ENCODE data around the gene MYLK.

The MYLK gene

DNA sequence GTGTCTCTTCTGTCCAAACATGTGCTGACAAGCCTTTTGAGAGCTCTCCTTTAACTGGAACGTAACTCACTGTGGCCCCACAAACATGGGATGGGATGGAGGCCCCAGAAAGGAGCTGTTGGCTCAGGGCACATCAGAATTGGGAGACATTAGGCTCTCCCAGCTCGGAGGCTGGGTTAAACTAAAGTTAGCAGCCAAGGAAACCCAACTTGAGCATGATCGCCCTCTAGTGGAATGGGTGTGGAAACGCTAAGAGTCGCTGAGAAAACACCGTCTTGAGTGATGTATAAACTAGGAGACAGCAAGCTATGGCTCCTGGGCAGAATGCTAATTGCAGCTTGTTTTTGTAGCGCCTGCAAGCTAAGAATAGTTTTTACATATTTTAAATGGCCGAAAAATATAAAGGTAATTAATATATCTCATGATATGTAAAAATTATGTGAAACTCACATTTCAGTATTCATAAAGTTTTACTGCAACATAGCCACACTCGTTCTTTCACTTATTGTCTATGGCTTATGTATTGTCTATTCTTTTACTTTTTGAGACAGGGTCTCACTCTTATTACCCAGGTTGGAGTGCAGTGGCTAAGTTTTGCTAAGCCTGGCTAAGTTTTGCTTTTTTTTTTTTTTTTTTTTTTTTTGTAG, 160.5 kb downstream of the MYLK start:
- H2BK120ac ChIP-seq (ENCODE audit: low read depth, low read length) = no peak overlapping the region
- DNase-seq (ENCODE audit: low spot score) = peak; percentile 79
- H3K9ac ChIP-seq (ENCODE audit: low read depth, low read length, poor library complexity) = no peak overlapping the region
- H2BK15ac ChIP-seq (ENCODE audit: low read length) = no peak overlapping the region
- no peaks in the 10 kb centered on the region for H3K27me3 ChIP-seq (ENCODE audit: control insufficient read depth in 3 of 3, insufficient read depth in 3 of 3, low read depth in 1 of 3, low read length in 3 of 3)
- no peak overlapping the region for H3K4ac ChIP-seq (ENCODE audit: low read length)
- no peak overlapping the region for H3K18ac ChIP-seq (ENCODE audit: low read length)
- H3K27ac ChIP-seq (replicated peaks; ENCODE audit: low read length) = no peak overlapping the region
- H3K36me3 ChIP-seq (replicated peaks in 1 of 2; ENCODE audit: control insufficient read depth in 2 of 2, insufficient read depth in 2 of 2, low read length in 2 of 2) = peaks cover 0 to 7% of the 10 kb centered on the region in 2 donors
- no CpG with 5 or more reads among the region's 9 CpGs for WGBS, 2 donors (ENCODE audit: extremely low coverage in 2 of 2, insufficient read length in 2 of 2, insufficient replicate concordance in 1 of 2)
- peaks cover 0 to 3% of the 10 kb centered on the region in 2 donors for H3K4me1 ChIP-seq (ENCODE audit: control insufficient read depth in 2 of 2, insufficient read depth in 1 of 2, low read depth in 1 of 2, low read length in 2 of 2)
- no peak overlapping the region for H2AK5ac ChIP-seq (ENCODE audit: low read depth, low read length)
- H4K8ac ChIP-seq (ENCODE audit: low read depth, low read length) = no peak overlapping the region
- no peaks in the 10 kb centered on the region for H3K79me1 ChIP-seq (ENCODE audit: low read depth, low read length)
- peak overlapping the region; percentile 73 for H2AFZ ChIP-seq (ENCODE audit: low read length)
- no peak overlapping the region for H2BK12ac ChIP-seq (ENCODE audit: low read length)
- no peaks in the 10 kb centered on the region for H3K9me3 ChIP-seq (replicated peaks in 1 of 2; ENCODE audit: control insufficient read depth in 2 of 2, insufficient read depth in 1 of 2, low read depth in 1 of 2, low read length in 2 of 2)
- H4K91ac ChIP-seq (ENCODE audit: low read depth, low read length, poor library complexity) = no peak overlapping the region
- no peak overlapping the region for H3K4me3 ChIP-seq (ENCODE audit: low read length in 2 of 2)
- H3K14ac ChIP-seq (ENCODE audit: low read length) = no peak overlapping the region
- no peak overlapping the region for H3K23ac ChIP-seq (ENCODE audit: low read depth, low read length, poor library complexity)
- H3K4me2 ChIP-seq (ENCODE audit: insufficient read depth, low read length, poor library complexity, severe bottlenecking) = no peak overlapping the region
- H2BK5ac ChIP-seq (ENCODE audit: low read length) = no peak overlapping the region

DNA sequence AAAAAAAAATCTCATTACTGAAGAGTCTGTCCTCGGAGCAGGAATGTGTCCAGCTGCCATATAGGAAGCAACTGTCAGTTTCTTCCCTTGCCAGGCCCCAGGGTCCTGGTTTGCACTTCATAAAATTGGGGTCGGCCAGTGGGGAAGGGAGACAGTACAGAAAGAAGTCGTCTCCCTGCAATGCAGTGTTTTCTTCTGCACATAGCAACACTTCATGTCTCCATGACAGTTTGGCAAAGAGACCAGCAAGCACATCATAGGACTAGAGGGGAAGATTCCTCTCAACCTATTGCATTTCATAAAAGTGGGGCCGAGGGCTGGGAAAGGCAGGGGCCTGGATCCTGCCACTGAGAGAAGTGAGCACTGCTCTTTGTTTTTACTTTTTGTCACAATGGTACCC, 161.1 kb downstream of the MYLK start:
- no peak overlapping the region for H2BK120ac ChIP-seq (ENCODE audit: low read depth, low read length)
- no peak overlapping the region for H2BK5ac ChIP-seq (ENCODE audit: low read length)
- H4K8ac ChIP-seq (ENCODE audit: low read depth, low read length) = no peak overlapping the region
- no peak for DNase-seq (ENCODE audit: low spot score)
- H3K36me3 ChIP-seq (replicated peaks in 1 of 2; ENCODE audit: control insufficient read depth in 2 of 2, insufficient read depth in 2 of 2, low read length in 2 of 2) = peaks cover 0 to 7% of the 10 kb centered on the region in 2 donors
- no peak overlapping the region for H3K23ac ChIP-seq (ENCODE audit: low read depth, low read length, poor library complexity)
- no peak overlapping the region for H3K14ac ChIP-seq (ENCODE audit: low read length)
- H3K4ac ChIP-seq (ENCODE audit: low read length) = no peak overlapping the region
- H3K4me1 ChIP-seq (ENCODE audit: control insufficient read depth in 2 of 2, insufficient read depth in 1 of 2, low read depth in 1 of 2, low read length in 2 of 2) = peaks cover 0 to 3% of the 10 kb centered on the region in 2 donors
- no peak overlapping the region for H3K27ac ChIP-seq (replicated peaks; ENCODE audit: low read length)
- H3K18ac ChIP-seq (ENCODE audit: low read length) = no peak overlapping the region
- no peaks in the 10 kb centered on the region for H3K79me1 ChIP-seq (ENCODE audit: low read depth, low read length)
- no peak overlapping the region for H4K91ac ChIP-seq (ENCODE audit: low read depth, low read length, poor library complexity)
- H3K4me3 ChIP-seq (ENCODE audit: low read length in 2 of 2) = no peak overlapping the region
- WGBS, 2 donors (ENCODE audit: extremely low coverage in 2 of 2, insufficient read length in 2 of 2, insufficient replicate concordance in 1 of 2) = no CpG with 5 or more reads among the region's 4 CpGs
- H3K9me3 ChIP-seq (replicated peaks in 1 of 2; ENCODE audit: control insufficient read depth in 2 of 2, insufficient read depth in 1 of 2, low read depth in 1 of 2, low read length in 2 of 2) = no peaks in the 10 kb centered on the region
- H3K4me2 ChIP-seq (ENCODE audit: insufficient read depth, low read length, poor library complexity, severe bottlenecking) = no peak overlapping the region
- no peak overlapping the region for H2BK12ac ChIP-seq (ENCODE audit: low read length)
- H2AFZ ChIP-seq (ENCODE audit: low read length) = peak overlapping the region; percentile 73
- H2BK15ac ChIP-seq (ENCODE audit: low read length) = no peak overlapping the region
- no peak overlapping the region for H3K9ac ChIP-seq (ENCODE audit: low read depth, low read length, poor library complexity)
- no peaks in the 10 kb centered on the region for H3K27me3 ChIP-seq (ENCODE audit: control insufficient read depth in 3 of 3, insufficient read depth in 3 of 3, low read depth in 1 of 3, low read length in 3 of 3)
- H2AK5ac ChIP-seq (ENCODE audit: low read depth, low read length) = no peak overlapping the region

DNA sequence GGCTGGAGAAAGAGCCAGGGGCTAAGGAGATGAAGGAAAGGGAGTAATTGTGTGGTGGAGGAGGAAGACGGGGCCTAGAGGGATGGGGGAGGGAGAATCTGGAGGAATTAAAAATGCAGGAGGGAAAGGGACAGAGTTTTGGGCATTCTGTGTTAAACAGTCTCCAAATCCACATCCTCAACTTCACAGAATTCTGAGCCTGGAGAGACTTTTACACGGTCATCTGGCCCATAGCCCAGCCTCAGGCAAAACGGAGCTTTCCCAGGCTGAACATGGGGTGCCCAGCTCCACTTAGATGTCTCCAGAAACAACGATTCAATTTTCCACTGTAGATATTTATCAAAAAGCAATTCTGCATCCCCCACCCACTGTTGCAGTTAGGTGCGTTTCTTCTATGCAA, 161.7 kb downstream of the MYLK start:
- H2BK5ac ChIP-seq (ENCODE audit: low read length) = no peak overlapping the region

DNA sequence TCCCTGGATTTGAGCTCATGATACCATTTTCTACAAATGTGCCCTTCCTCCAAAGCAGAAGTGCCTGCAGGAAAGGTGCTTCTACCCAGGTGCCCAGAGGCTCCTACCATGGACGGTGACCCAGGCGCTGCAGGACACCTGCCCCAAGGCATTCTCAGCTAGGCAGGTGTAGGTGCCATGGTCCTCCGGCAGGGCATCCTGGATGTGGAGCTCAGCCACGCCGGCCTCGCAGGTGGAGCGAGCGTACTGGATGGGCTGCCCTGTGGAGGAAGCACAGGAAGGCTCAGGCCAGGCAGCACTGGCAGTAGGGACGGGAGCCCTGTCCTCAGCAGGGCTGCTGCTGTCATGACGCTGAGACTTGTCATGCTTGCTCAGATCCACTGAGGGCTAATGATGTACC, 162.1 kb downstream of the MYLK start:
- H3K14ac ChIP-seq (ENCODE audit: low read length) = no peak overlapping the region
- no peaks in the 10 kb centered on the region for H3K27me3 ChIP-seq (ENCODE audit: control insufficient read depth in 3 of 3, insufficient read depth in 3 of 3, low read depth in 1 of 3, low read length in 3 of 3)
- no peak overlapping the region for H4K91ac ChIP-seq (ENCODE audit: low read depth, low read length, poor library complexity)
- no peak overlapping the region for H3K18ac ChIP-seq (ENCODE audit: low read length)
- no peak for DNase-seq (ENCODE audit: low spot score)
- WGBS, 2 donors (ENCODE audit: extremely low coverage in 2 of 2, insufficient read length in 2 of 2, insufficient replicate concordance in 1 of 2) = no CpG with 5 or more reads among the region's 10 CpGs
- no peak overlapping the region for H2AK5ac ChIP-seq (ENCODE audit: low read depth, low read length)
- no peak overlapping the region for H3K27ac ChIP-seq (replicated peaks; ENCODE audit: low read length)
- no peak overlapping the region for H3K4me2 ChIP-seq (ENCODE audit: insufficient read depth, low read length, poor library complexity, severe bottlenecking)
- no peak overlapping the region for H3K23ac ChIP-seq (ENCODE audit: low read depth, low read length, poor library complexity)
- no peak overlapping the region for H3K4ac ChIP-seq (ENCODE audit: low read length)
- H3K36me3 ChIP-seq (replicated peaks in 1 of 2; ENCODE audit: control insufficient read depth in 2 of 2, insufficient read depth in 2 of 2, low read length in 2 of 2) = peaks cover 0 to 7% of the 10 kb centered on the region in 2 donors
- no peak overlapping the region for H2BK5ac ChIP-seq (ENCODE audit: low read length)
- no peak overlapping the region for H3K9ac ChIP-seq (ENCODE audit: low read depth, low read length, poor library complexity)
- H3K4me1 ChIP-seq (ENCODE audit: control insufficient read depth in 2 of 2, insufficient read depth in 1 of 2, low read depth in 1 of 2, low read length in 2 of 2) = peaks cover 0 to 3% of the 10 kb centered on the region in 2 donors
- no peak overlapping the region for H2BK120ac ChIP-seq (ENCODE audit: low read depth, low read length)
- no peak overlapping the region for H2AFZ ChIP-seq (ENCODE audit: low read length)
- no peak overlapping the region for H3K4me3 ChIP-seq (ENCODE audit: low read length in 2 of 2)
- H2BK12ac ChIP-seq (ENCODE audit: low read length) = no peak overlapping the region
- no peaks in the 10 kb centered on the region for H3K79me1 ChIP-seq (ENCODE audit: low read depth, low read length)
- H3K9me3 ChIP-seq (replicated peaks in 1 of 2; ENCODE audit: control insufficient read depth in 2 of 2, insufficient read depth in 1 of 2, low read depth in 1 of 2, low read length in 2 of 2) = no peaks in the 10 kb centered on the region
- H4K8ac ChIP-seq (ENCODE audit: low read depth, low read length) = peak overlapping the region; percentile 10
- H2BK15ac ChIP-seq (ENCODE audit: low read length) = no peak overlapping the region

More for the DNA sequence above, 161.7 kb downstream of the MYLK start:
- Histone ChIP-seq H3K4me3 (ENCODE audit: low read length in 2 of 2) (no peak overlapping the region), H4K8ac (ENCODE audit: low read depth, low read length) (no peak overlapping the region), H2AK5ac (ENCODE audit: low read depth, low read length) (no peak overlapping the region), H3K79me1 (ENCODE audit: low read depth, low read length) (no peaks in the 10 kb centered on the region), H3K27me3 (ENCODE audit: control insufficient read depth in 3 of 3, insufficient read depth in 3 of 3, low read depth in 1 of 3, low read length in 3 of 3) (no peaks in the 10 kb centered on the region), H3K4me2 (ENCODE audit: insufficient read depth, low read length, poor library complexity, severe bottlenecking) (no peak overlapping the region), H3K4me1 (ENCODE audit: control insufficient read depth in 2 of 2, insufficient read depth in 1 of 2, low read depth in 1 of 2, low read length in 2 of 2) (peaks cover 0 to 3% of the 10 kb centered on the region in 2 donors), H3K9ac (ENCODE audit: low read depth, low read length, poor library complexity) (no peak overlapping the region), H3K9me3 (replicated peaks in 1 of 2; ENCODE audit: control insufficient read depth in 2 of 2, insufficient read depth in 1 of 2, low read depth in 1 of 2, low read length in 2 of 2) (no peaks in the 10 kb centered on the region), H3K23ac (ENCODE audit: low read depth, low read length, poor library complexity) (no peak overlapping the region), H3K18ac (ENCODE audit: low read length) (no peak overlapping the region), H3K4ac (ENCODE audit: low read length) (no peak overlapping the region), H3K27ac (replicated peaks; ENCODE audit: low read length) (no peak overlapping the region), H3K36me3 (replicated peaks in 1 of 2; ENCODE audit: control insufficient read depth in 2 of 2, insufficient read depth in 2 of 2, low read length in 2 of 2) (peaks cover 0 to 7% of the 10 kb centered on the region in 2 donors), H2AFZ (ENCODE audit: low read length) (no peak overlapping the region), H2BK120ac (ENCODE audit: low read depth, low read length) (no peak overlapping the region), H3K14ac (ENCODE audit: low read length) (no peak overlapping the region), H2BK12ac (ENCODE audit: low read length) (no peak overlapping the region), H2BK15ac (ENCODE audit: low read length) (no peak overlapping the region), H4K91ac (ENCODE audit: low read depth, low read length, poor library complexity) (no peak overlapping the region)
- no peak for DNase-seq (ENCODE audit: low spot score)
- 100% methylated on average over 1 of the region's 5 CpGs; no CpG with 5 or more reads in 1 of the 2 donors for WGBS, 2 donors (ENCODE audit: extremely low coverage in 2 of 2, insufficient read length in 2 of 2, insufficient replicate concordance in 1 of 2)

Data from neuronal stem cell (in vitro differentiated cells).